ENCODE data around the gene IDH3A.
A peak's percentile ranks its signal among the peaks of the same experiment; 100 is the strongest.

The IDH3A gene

GRCh38 chr15:78149068-78149804, at the start of gene IDH3A:
Gene IDH3A (plus strand): TSS chr15:78149362. CDS start chr15:78149404, 42 bp downstream.
- peaks cover 40% of the 10 kb centered on the region for H3K4me1 Mint-ChIP-seq (ENCODE audit: low read depth)
- H3K27me3 Mint-ChIP-seq, result no peaks in the 10 kb centered on the region
- no peaks in the 10 kb centered on the region for H3K36me3 Mint-ChIP-seq
- peak within 1 kb of the TSS; percentile 99 for H3K4me3 Mint-ChIP-seq
- peak within 1 kb of the TSS; percentile 92 for H3K27ac Mint-ChIP-seq
- no peaks in the 10 kb centered on the region for H3K9me3 Mint-ChIP-seq (ENCODE audit: low read depth)

- Mint-ChIP-seq H3K9me3 (ENCODE audit: low read depth) (no peaks in the 10 kb centered on the region), H3K4me1 (ENCODE audit: low read depth) (peaks cover 34% of the 10 kb centered on the region), H3K36me3 (no peaks in the 10 kb centered on the region), H3K27ac (no peak overlapping the region), H3K27me3 (no peaks in the 10 kb centered on the region), H3K4me3 (no peak overlapping the region)
Observed at GRCh38 chr15:78100886-78101285, 48.3 kb upstream of the IDH3A start.

- Mint-ChIP-seq H3K9me3 (ENCODE audit: low read depth) (no peaks in the 10 kb centered on the region), H3K27me3 (no peaks in the 10 kb centered on the region), H3K4me3 (no peak overlapping the region)
Observed at GRCh38 chr15:78101423-78102105, 47.6 kb upstream of the IDH3A start.

GRCh38 chr15:78102211-78102610, 47.0 kb upstream of the IDH3A start:
- Mint-ChIP-seq H3K27me3 (no peaks in the 10 kb centered on the region), H3K27ac (peak overlapping the region; percentile 34), H3K36me3 (no peaks in the 10 kb centered on the region), H3K4me1 (ENCODE audit: low read depth) (peaks cover 39% of the 10 kb centered on the region), H3K4me3 (no peak overlapping the region), H3K9me3 (ENCODE audit: low read depth) (no peaks in the 10 kb centered on the region)

More at GRCh38 chr15:78101423-78102105, 47.6 kb upstream of the IDH3A start:
- Mint-ChIP-seq H3K4me1 (ENCODE audit: low read depth) (peaks cover 37% of the 10 kb centered on the region), H3K36me3 (no peaks in the 10 kb centered on the region), H3K27ac (peak overlapping the region; percentile 34)

- Mint-ChIP-seq H3K4me3 (no peak overlapping the region), H3K36me3 (no peaks in the 10 kb centered on the region), H3K27ac (no peak overlapping the region), H3K27me3 (no peaks in the 10 kb centered on the region), H3K4me1 (ENCODE audit: low read depth) (peaks cover 39% of the 10 kb centered on the region), H3K9me3 (ENCODE audit: low read depth) (no peaks in the 10 kb centered on the region)
Observed at GRCh38 chr15:78102741-78103140, 46.4 kb upstream of the IDH3A start.

- H3K4me3 Mint-ChIP-seq, result peak overlapping the region; percentile 27
- peak overlapping the region; percentile 79 for H3K27ac Mint-ChIP-seq
- peaks cover 41% of the 10 kb centered on the region for H3K4me1 Mint-ChIP-seq (ENCODE audit: low read depth)
- H3K9me3 Mint-ChIP-seq (ENCODE audit: low read depth), result no peaks in the 10 kb centered on the region
- no peaks in the 10 kb centered on the region for H3K27me3 Mint-ChIP-seq
- no peaks in the 10 kb centered on the region for H3K36me3 Mint-ChIP-seq
Observed at GRCh38 chr15:78103406-78104118, 45.6 kb upstream of the IDH3A start.

- peak overlapping the region; percentile 27 for H3K4me3 Mint-ChIP-seq
- no peaks in the 10 kb centered on the region for H3K36me3 Mint-ChIP-seq
- peak overlapping the region; percentile 79 for H3K27ac Mint-ChIP-seq
- no peaks in the 10 kb centered on the region for H3K27me3 Mint-ChIP-seq
- no peaks in the 10 kb centered on the region for H3K9me3 Mint-ChIP-seq (ENCODE audit: low read depth)
- peaks cover 41% of the 10 kb centered on the region for H3K4me1 Mint-ChIP-seq (ENCODE audit: low read depth)
Observed at GRCh38 chr15:78104119-78104479, 45.1 kb upstream of the IDH3A start.

- H3K27me3 Mint-ChIP-seq, result no peaks in the 10 kb centered on the region
- H3K27ac Mint-ChIP-seq, result peak overlapping the region; percentile 79
- H3K36me3 Mint-ChIP-seq, result no peaks in the 10 kb centered on the region
- peak overlapping the region; percentile 0 for H3K4me3 Mint-ChIP-seq
- peaks cover 41% of the 10 kb centered on the region for H3K4me1 Mint-ChIP-seq (ENCODE audit: low read depth)
- H3K9me3 Mint-ChIP-seq (ENCODE audit: low read depth), result no peaks in the 10 kb centered on the region
Observed at GRCh38 chr15:78104566-78105475, 44.3 kb upstream of the IDH3A start.

- H3K9me3 Mint-ChIP-seq (ENCODE audit: low read depth), result no peaks in the 10 kb centered on the region
- peaks cover 41% of the 10 kb centered on the region for H3K4me1 Mint-ChIP-seq (ENCODE audit: low read depth)
- no peak overlapping the region for H3K4me3 Mint-ChIP-seq
- no peaks in the 10 kb centered on the region for H3K27me3 Mint-ChIP-seq
- peak overlapping the region; percentile 55 for H3K27ac Mint-ChIP-seq
- H3K36me3 Mint-ChIP-seq, result no peaks in the 10 kb centered on the region
Observed at GRCh38 chr15:78105476-78106241, 43.5 kb upstream of the IDH3A start.

- Mint-ChIP-seq H3K9me3 (ENCODE audit: low read depth) (no peaks in the 10 kb centered on the region), H3K36me3 (no peaks in the 10 kb centered on the region), H3K27me3 (no peaks in the 10 kb centered on the region), H3K27ac (no peak overlapping the region), H3K4me1 (ENCODE audit: low read depth) (peaks cover 40% of the 10 kb centered on the region), H3K4me3 (no peak overlapping the region)
Observed at GRCh38 chr15:78107471-78107870, 41.7 kb upstream of the IDH3A start.

GRCh38 chr15:78108300-78109084, 40.7 kb upstream of the IDH3A start:
- Mint-ChIP-seq H3K4me3 (no peak overlapping the region), H3K27ac (no peak overlapping the region), H3K4me1 (ENCODE audit: low read depth) (peaks cover 31% of the 10 kb centered on the region), H3K27me3 (no peaks in the 10 kb centered on the region), H3K36me3 (no peaks in the 10 kb centered on the region), H3K9me3 (ENCODE audit: low read depth) (no peaks in the 10 kb centered on the region)

- Mint-ChIP-seq H3K9me3 (ENCODE audit: low read depth) (no peaks in the 10 kb centered on the region), H3K4me1 (ENCODE audit: low read depth) (peaks cover 28% of the 10 kb centered on the region), H3K4me3 (no peak overlapping the region), H3K27ac (no peak overlapping the region), H3K27me3 (no peaks in the 10 kb centered on the region), H3K36me3 (no peaks in the 10 kb centered on the region)
Observed at GRCh38 chr15:78109156-78109555, 40.0 kb upstream of the IDH3A start.

- Mint-ChIP-seq H3K27me3 (no peaks in the 10 kb centered on the region), H3K4me3 (no peak overlapping the region), H3K27ac (no peak overlapping the region), H3K4me1 (ENCODE audit: low read depth) (peaks cover 18% of the 10 kb centered on the region), H3K36me3 (no peaks in the 10 kb centered on the region), H3K9me3 (ENCODE audit: low read depth) (no peaks in the 10 kb centered on the region)
Observed at GRCh38 chr15:78110096-78110495, 39.1 kb upstream of the IDH3A start.
